Transverse colon (tissue), 4 donors: ENCODE data around the gene CALML4. TPM values are rescaled to one million over a fixed set of nuclear protein-coding genes. Genes with fewer than 3 reads are reported as not detected.
A peak's percentile ranks its signal among the peaks of the same experiment; 100 is the strongest.

Experiments
- DNase-seq: peaks from one replicate; pipeline ENCODE4 v3.0.0-alpha.2; 2019
- H3K27ac ChIP-seq, 4 donors: fragments of 200-600 bp; sonication (generic); 2 replicates each; pipeline ENCODE4 v1.5.1; 2016 to 2018; ENCODE audit warnings: inconsistent platforms in 4 of 4
- H3K27me3 ChIP-seq: fragments of 200-600 bp; sonication (generic); 2 replicates; pipeline ENCODE4 v1.5.1; 2017; ENCODE audit warnings: inconsistent platforms
- H3K36me3 ChIP-seq, 4 donors: fragments of 200-600 bp; sonication (generic); 2 replicates each; pipeline ENCODE4 v1.5.1; 2017 to 2019; ENCODE audit warnings: inconsistent platforms in 4 of 4
- H3K4me1 ChIP-seq, 4 donors: fragments of 200-600 bp; sonication (generic); 2 replicates each; pipeline ENCODE4 v1.5.1; 2017 to 2020; ENCODE audit warnings: inconsistent platforms in 4 of 4
- H3K4me3 ChIP-seq, 4 donors: fragments of 200-600 bp; sonication (generic); 1 replicate in 1 of 4; 2 replicates in 3 of 4; pipeline versions ENCODE4 v1.5.1 to v1.6.1; 2017 to 2019; ENCODE audit warnings: inconsistent platforms in 4 of 4
- H3K9me3 ChIP-seq, 2 donors: fragments of 200-600 bp; sonication (generic); 2 replicates each; pipeline ENCODE4 v1.5.1; 2017 to 2019; ENCODE audit warnings: inconsistent platforms in 2 of 2
- EP300 ChIP-seq: sonication (generic); formaldehyde crosslinking; IDR thresholded peaks from one replicate; pipeline ENCODE4 v1.6.1; 2017; ENCODE audit warnings: antibody characterized with exemption, low read depth
- POLR2A ChIP-seq: fragments of 450-650 bp; IDR thresholded peaks from one replicate; pipeline ENCODE4 v1.6.1; 2016; ENCODE audit warnings: antibody characterized with exemption, mild to moderate bottlenecking, moderate library complexity
- POLR2AphosphoS5 ChIP-seq, 3 donors: sonication (generic); formaldehyde crosslinking; IDR thresholded peaks; one replicate each; pipeline ENCODE4 v1.6.1; 2016; ENCODE audit warnings: antibody characterized with exemption in 3 of 3
- WGBS, 2 donors: methylation state at CpG; one replicate each; pipeline ENCODE4 v1.1.5; 2018; ENCODE audit warnings: low coverage in 1 of 2; 5-methylcytosine and 5-hydroxymethylcytosine counted together
- in situ Hi-C, 4 donors: fragments of 200-750 bp; cut with MboI; loops; one replicate each; pipeline versions ENCODE4 v1.15.0 to v1.15.1; 2017; ENCODE audit warnings: low sequenced_read_pairs in 3 of 4, low pct_ligation_motif_present in 1 of 4, low pct_unique_long_range_greater_than_20kb in 1 of 4
- intact Hi-C: fragments of 100-400 bp; cut with DNase I; formaldehyde crosslinking; loops from one replicate; pipeline ENCODE4 v1.15.1; 2023; ENCODE audit warnings: low total_unique reads
- total RNA-seq, 4 donors: library from RNA; depleted of rRNA; stranded (reverse); fragments of >200 nt; gene quantifications; one replicate each; pipeline ENCODE4 v1.1.0, GENCODE V29; 2016
- TF ChIP-seq, protein P1 (sequence below), 5 experiments: fragments of 200-600 bp in 3 of 5; fragments of 450-650 bp in 2 of 5; sonication (generic) in 3 of 5; IDR thresholded peaks; 1 replicate in 2 of 5; 2 replicates in 3 of 5; pipeline ENCODE4 v1.5.1; 2016 to 2017; ENCODE audit warnings: antibody characterized with exemption in 5 of 5, inconsistent platforms in 3 of 5, mild to moderate bottlenecking in 2 of 5, moderate library complexity in 1 of 5

CALML4 gene
- total RNA-seq, 4 donors from 2014 or later, result 56.3 to 153 (median 75.2) TPM

DNA sequence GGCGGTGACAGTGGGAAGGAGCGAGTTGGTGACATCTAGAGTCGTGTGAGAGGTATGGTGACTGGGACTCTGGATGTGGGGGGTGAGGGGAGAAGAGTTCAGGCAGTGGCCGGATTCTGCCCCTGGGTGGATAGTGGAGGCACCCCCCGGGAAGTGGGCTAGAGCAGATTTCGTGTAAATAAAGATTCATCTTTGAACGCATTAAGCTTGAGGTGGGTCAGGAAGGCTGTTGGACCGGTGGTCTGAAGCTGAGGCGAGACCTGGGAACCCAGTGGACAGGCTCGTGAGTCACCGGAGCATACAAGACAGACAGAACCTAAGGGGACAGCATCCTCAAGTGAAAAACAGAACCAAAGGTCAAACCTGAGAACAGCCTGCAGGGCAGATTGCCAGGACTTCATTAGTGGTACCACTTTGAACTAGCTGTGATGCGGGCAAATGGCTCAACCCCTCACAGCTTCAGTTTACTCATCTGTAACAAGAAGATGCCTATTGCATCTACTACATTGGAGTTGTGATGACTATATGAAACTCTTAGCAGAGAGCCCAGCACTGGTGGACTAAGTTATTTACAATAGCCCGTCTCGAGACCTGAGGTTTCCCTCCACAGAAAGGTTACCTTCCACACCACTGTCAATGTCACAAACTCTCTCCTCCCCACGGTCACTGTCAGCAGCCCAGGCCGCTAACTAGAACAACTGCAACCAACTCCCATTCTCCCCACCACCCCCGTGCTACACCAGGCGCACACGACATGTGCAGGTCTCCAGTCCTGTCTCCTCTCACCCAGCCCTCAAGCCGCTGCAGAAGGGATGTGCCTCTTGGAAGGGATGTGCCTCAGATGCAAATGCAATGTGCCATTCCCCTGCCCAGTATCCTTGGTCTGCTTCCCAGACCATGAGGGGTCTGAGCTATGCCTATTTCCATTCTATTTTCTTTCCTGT, 25.3 kb upstream of the CALML4 start:
- intact Hi-C loops, result no loop called here
- Histone ChIP-seq H3K36me3 (no peaks in the 10 kb centered on the region), H3K4me1 (peaks cover 7 to 43% (median 20%) of the 10 kb centered on the region in 4 donors), H3K27me3 (no peaks in the 10 kb centered on the region), H3K9me3 (no peaks in the 10 kb centered on the region), H3K27ac (peak overlapping the region; percentile 91 to 93 (median 92)), H3K4me3 (peak overlapping the region; percentile 49 to 98 (median 90))
- TF ChIP-seq POLR2A, result no peak
- TF ChIP-seq, protein P1, sequence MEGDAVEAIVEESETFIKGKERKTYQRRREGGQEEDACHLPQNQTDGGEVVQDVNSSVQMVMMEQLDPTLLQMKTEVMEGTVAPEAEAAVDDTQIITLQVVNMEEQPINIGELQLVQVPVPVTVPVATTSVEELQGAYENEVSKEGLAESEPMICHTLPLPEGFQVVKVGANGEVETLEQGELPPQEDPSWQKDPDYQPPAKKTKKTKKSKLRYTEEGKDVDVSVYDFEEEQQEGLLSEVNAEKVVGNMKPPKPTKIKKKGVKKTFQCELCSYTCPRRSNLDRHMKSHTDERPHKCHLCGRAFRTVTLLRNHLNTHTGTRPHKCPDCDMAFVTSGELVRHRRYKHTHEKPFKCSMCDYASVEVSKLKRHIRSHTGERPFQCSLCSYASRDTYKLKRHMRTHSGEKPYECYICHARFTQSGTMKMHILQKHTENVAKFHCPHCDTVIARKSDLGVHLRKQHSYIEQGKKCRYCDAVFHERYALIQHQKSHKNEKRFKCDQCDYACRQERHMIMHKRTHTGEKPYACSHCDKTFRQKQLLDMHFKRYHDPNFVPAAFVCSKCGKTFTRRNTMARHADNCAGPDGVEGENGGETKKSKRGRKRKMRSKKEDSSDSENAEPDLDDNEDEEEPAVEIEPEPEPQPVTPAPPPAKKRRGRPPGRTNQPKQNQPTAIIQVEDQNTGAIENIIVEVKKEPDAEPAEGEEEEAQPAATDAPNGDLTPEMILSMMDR (IDR thresholded peaks at IDR 0.05), result no peak
- in situ Hi-C loops, result loop anchor here in 1 of 4 donors (25.0 kb wide), 1 partner anchor 157 kb away; no protein-coding TSS in a partner anchor
- DNase-seq, result peak; percentile 30
- 12 to 56% methylated on average over 5 to 20 of the region's 20 CpGs for WGBS, 2 donors

DNA sequence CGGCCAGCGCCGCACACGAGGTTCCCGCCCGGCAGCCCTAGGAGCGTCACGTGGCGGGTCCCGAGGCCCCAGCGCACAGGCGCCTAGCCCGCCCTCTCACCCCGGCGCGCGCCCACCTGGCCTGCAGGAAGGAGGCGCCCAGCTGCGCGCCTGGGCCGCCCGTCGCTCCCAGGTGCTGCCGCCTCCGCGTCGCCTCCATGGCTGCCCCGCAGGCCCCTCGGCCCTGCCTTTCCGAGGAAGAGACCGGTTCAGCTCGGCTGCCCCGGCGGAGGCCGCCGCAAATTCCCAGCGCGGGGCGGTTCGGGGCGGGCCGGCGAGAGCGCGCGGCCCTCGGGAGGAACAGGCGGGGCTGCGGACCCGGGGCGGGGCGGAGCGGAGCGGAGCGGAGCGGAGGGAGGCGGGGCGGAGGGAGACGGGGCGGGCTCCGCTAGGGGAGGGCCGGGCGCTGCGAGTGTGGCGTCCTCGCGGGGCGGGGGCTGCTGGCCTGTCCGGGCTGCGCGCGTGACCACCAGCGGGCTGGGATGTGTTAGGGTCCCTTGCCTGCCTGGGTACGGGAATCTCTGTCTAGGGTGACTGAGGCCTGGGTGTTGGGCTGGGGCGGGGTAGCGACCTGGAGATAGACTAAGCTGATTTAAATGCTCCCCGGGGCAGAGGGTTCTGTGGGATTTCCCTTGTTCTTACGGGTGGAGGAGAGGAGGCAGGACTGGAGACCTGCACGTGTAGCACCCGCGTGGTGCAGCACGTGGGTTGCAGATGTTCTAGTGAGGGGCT, 24.4 kb upstream of the CALML4 start, which contains the start of gene CLN6:
TSS of gene CLN6 (minus strand) at position 343 of the 771 bp plus-strand sequence. CDS start at position 199, 144 bp downstream.
- TF ChIP-seq POLR2A, result peak; percentile 41
- no peak for TF ChIP-seq EP300
- TF ChIP-seq POLR2AphosphoS5 (IDR thresholded peaks at IDR 0.05), result peak in 2 of 3 donors; percentile 38 to 56
- TF ChIP-seq, protein P1 (IDR thresholded peaks at IDR 0.05), result no peak

DNA sequence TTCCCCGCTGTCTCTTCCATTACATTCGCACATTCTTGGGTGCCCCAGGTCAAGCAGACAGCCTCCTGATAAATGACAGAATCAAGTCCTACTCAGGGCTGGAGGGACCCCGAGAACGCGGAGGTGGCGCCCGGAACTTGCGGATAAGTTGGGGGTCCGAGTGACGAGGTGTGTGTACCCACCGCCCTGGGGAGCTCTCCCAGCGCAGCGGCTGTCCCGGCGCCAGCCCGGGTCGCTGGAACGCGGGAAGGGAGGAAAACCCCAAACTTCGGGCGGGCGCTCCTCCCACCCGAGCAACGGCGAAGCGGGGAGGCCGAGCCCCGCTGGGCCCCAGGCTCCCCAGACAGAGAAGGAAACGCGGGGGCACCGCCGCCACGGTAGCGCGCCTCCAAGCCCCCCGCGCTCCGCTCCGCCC, 23.8 kb upstream of the CALML4 start:
- in situ Hi-C loops, result loop anchor here in 1 of 4 donors (25.0 kb wide), 1 partner anchor 158 kb away; no protein-coding TSS in a partner anchor
- Histone ChIP-seq H3K27me3 (no peaks in the 10 kb centered on the region), H3K27ac (peak overlapping the region; percentile 91 to 93 (median 92)), H3K4me1 (peaks cover 7 to 38% (median 20%) of the 10 kb centered on the region in 4 donors), H3K36me3 (no peaks in the 10 kb centered on the region), H3K9me3 (no peaks in the 10 kb centered on the region), H3K4me3 (peak overlapping the region; percentile 88 to 98 (median 91))
- WGBS, 2 donors, result 0% methylated on average over 12 to 15 of the region's 39 CpGs
- TF ChIP-seq EP300, result no peak
- no peak for TF ChIP-seq POLR2A
- TF ChIP-seq, protein P1 (IDR thresholded peaks at IDR 0.05), result no peak
- TF ChIP-seq POLR2AphosphoS5 (IDR thresholded peaks at IDR 0.05), result no peak
- no peak for DNase-seq
- intact Hi-C loops, result no loop called here

More for the DNA sequence above, 24.4 kb upstream of the CALML4 start, which contains the start of gene CLN6:
- intact Hi-C loops (no loop called here), in situ Hi-C loops (loop anchor here in 1 of 4 donors (25.0 kb wide), 1 partner anchor 158 kb away; no protein-coding TSS in a partner anchor)
- WGBS, 2 donors, result 0% methylated on average over 6 of the region's 82 CpGs; no CpG with 5 or more reads in 1 of the 2 donors
- Histone ChIP-seq H3K27me3 (no peaks in the 10 kb centered on the region), H3K9me3 (no peaks in the 10 kb centered on the region), H3K36me3 (no peaks in the 10 kb centered on the region), H3K27ac (peak within 1 kb of the TSS; percentile 91 to 93 (median 92)), H3K4me1 (peaks cover 7 to 43% (median 20%) of the 10 kb centered on the region in 4 donors), H3K4me3 (peak within 1 kb of the TSS; percentile 88 to 98 (median 91))
- DNase-seq, result peak; percentile 87
